GM18858 (cell line): ENCODE data around the gene SLC16A3.

ENCODE experiments used
- ATAC-seq: cut with Tn5 transposase; IDR thresholded peaks from one replicate; pipeline ENCODE4 v1.9.1; 2021; ENCODE audit not compliant: unreplicated experiment

The SLC16A3 gene

DNA sequence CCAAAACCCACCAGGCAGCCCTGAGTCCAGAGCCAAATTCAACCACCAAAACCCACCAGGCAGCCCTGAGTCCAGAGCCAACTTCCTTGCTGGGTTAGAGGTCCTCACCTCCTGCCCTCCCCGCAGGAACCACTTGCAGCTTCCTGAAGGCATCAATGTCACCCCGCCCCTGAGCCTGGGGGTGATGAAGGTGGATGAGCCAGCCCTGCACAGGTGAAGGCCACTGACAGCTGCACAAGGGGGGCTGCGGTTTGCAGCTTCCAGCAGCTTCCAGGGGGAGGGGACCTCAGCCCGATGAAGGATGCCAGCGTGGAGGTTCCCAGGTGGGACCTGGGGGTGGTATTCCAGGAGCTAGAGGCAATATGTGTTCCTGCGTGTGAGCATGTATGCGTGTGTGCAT lies 52.2 kb downstream of the SLC16A3 start:
- no peak for ATAC-seq

DNA sequence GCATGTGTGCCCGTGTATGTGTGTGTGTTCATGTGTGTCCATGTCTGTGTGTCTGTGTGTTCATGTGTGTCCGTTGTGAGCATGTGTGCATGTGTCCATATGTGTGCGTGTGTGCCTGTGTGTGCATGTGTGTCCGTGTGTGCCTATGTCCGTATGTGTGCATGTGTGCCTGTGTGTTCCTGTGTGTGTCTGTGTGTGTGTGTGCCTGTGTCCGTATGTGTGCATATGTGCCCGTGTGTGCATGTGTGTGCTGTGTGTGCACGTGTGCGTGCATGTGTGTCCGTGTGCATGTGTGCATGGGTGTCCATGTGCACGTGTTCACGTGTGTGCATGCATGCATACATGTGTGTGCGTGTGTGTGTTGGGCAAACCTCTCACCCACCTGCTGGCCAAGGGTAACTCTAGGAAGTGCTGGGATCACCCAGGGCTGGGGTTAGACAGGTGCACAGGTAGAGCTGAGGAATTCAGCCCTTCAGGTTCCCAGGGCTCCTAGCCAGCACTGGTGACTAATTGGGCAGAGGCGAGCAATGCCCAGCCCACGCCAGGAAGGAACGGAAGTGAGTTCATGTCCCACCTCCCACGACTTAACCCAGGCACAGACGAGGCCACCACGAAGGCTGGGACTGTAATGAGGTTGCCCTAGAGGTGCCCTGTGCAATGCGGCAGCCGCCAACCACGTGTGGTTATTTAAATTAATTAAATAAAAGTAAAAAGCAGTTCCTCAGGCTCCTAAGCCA lies 52.8 kb downstream of the SLC16A3 start:
- ATAC-seq, result no peak

DNA sequence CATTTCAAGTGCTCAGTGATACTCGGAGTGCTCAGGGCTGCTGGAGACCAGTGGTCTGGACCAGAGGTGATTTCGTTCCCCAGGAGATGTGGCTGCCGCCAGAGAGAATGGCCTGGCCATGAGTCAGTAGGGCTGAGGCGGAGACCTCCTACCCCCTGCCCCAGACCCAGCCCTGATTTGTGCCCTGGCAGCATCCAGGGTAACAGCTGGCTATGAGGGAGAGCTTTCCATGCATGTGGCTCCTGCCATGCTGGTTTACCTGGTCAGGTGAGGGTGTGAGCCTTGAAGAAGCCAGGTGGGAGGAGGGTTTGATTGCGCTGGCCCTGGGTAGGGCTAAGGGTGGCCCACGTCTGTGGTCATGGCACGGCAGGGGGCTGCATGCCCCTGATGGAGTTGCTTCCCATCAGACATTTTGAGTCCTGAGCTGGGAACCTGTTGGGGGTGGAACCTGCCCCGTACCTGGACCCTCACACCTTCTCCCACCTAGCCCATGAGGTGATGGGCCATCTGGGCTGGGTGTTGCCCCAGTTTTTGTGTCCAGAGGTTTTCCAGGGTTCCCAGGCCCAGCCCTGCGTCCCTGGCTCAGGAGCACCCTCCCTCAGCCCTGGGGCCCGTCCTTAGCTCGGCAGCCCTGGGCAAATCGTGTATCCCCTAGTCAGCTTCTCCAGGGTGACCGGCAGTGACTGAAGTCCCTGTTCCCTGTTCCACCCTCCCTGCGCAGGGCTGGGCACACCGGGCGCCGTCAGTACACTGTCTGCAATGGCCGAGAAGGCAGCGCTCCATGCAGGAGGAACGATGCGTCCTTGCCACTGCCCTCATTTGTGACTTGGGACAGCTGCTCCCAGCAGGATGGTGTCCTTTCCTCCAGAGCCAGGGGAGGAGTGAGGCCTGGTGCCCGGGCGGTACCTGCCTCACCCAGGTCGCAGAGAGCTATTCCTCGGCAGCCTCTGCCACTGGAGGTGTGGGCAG lies 53.7 kb downstream of the SLC16A3 start:
- no peak for ATAC-seq

DNA sequence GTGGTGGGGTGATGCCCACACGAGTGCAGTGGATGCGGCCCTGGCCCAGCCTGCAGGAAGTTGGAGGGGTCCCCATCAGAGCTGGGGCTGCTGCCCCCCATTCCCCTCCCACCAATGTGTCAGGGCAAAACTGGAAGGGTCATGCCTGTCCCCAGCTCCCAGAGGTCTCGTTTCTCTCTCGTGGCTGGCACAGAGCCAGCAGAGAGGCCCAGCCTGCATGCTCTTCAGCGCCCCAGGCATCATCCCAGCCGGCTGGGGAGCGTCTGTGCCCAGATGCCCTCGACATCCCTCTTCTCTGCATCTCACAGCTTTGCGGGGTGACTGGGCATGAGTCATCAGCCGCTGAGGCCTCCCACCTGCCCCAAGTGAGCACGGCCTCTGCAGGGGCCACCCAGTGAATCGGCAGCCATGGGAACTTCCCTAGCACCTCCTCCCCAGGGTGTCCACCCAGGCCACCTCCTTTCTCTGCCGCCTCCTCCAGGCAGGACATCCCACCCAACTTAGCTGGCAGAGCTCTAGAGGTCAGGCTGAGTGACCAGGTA lies 54.4 kb downstream of the SLC16A3 start:
- ATAC-seq, result no peak

DNA sequence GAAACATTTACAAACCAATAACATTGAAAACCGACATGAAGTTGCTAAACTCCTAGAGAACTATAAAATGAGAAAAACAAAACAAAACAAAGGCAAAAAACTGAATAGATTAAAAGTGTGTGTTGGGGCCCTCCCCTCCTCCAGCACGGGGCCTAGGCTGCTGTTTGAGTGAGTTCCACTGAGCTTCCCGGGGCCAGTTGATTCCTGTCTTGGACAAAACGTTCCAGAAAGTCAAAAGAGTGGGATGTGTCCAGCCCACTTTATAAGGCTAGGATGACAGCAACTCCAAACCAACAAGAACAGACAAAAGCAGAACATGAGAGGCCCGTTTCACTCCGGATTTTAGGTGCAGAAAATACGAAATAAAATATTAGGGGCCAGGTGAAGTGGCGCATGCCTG lies 56.3 kb downstream of the SLC16A3 start:
- ATAC-seq, result no peak

DNA sequence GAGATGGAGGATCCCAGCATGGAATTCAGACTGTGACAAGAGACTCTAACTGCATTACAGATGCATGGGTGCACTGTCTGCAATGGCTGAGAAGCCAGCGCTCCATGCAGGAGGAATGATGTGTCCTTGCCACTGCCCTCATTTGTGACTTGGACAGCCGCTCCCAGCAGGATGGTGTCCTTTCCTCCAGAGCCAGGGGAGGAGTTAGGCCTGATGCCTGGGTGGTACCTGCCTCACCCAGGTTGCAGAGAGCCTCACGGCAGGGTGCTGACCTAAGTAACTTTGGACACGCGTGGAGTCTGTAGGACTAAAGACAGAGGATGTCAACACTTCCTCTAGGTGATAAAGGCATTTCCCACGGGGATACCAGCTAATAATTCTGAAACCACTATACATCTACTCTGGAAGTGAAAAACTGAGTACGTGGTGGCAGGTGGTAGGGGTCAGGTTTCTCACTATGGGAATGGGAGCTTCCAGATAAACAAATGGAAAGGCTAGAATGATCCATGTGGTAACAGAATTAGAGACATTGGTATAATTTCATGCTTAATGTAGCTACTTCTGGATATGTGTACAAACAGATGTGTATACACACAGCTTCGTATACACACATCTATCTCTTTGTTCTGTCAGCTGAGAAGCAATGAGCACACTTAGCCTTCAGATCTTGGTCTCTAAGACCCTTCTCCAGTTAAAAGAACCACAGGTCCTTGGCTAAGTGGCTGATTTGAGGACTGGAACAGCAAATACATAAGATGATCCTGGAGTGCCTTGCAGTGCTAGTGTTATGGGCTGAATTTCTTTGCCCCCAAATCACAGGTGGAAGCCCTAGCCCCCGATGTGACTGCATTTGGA lies 58.4 kb downstream of the SLC16A3 start:
- ATAC-seq, result no peak

DNA sequence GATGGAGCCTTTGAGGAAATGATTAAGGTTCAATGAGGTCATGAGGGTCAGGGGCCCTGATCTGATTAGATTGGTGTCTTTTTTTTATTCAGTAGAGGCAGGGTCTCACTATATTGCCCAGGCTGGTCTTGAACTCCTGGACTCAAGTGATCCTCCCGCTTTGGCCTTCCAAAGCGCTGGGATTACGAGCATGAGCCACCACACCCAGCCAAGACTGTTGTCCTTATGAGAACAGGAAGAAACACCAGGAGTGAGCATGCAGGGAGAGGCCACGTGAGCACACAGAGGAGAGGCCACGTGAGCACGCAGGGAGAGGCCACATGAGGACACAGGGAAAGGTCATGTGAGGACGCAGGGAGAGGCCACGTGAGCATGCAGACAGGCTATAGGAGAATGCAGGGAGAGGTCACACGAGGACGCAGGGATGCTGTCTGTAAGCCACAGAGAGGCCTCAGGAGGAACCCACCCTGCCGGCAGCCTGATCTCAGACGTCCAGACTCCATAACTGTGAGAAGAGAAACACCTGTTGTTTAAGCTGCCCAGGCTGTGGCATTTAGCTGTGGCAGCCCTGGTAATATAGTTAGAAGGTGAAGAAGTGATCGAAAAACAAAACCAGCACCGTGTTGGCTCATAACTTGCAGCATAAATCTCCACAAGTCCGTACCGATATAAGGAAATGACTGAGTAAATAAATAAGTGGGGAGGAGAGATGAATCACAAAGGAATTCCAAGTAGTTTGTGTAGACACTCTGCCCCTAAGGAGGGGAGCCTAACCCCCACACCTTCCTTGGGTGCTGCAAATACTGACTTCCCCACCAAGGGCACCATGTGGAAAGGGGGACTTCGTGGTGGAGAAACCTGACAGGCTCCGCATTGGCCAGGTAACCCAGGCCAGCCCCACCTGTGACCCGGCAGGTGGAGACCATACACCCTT lies 59.3 kb downstream of the SLC16A3 start:
- ATAC-seq, result no peak
